ENCODE measurements around the gene ANKS3. TPM values are rescaled to one million over a fixed set of nuclear protein-coding genes. Genes with fewer than 3 reads are reported as not detected.

Gene ANKS3
- total RNA-seq, 1 experiment from 2014 or later, result 22.6 TPM

- H3K4me2 ChIP-seq (ENCODE audit: low read length), result no peak overlapping the region
- H3K9me3 ChIP-seq (ENCODE audit: low read length), result no peaks in the 10 kb centered on the region
- H3K79me2 ChIP-seq (ENCODE audit: low read length), result no peaks in the 10 kb centered on the region
- no peaks in the 10 kb centered on the region for H3K27me3 ChIP-seq (ENCODE audit: low read length)
- DNase-seq (no peak), ATAC-seq (no peak)
- H3K36me3 ChIP-seq (ENCODE audit: low read depth, low read length), result peaks cover 9% of the 10 kb centered on the region
- H3K9ac ChIP-seq (ENCODE audit: low read length), result no peak overlapping the region
- H3K9me2 ChIP-seq (replicated peaks; ENCODE audit: low read length), result no peaks in the 10 kb centered on the region
- H3K27ac ChIP-seq (ENCODE audit: low read length), result no peak overlapping the region
- H3K4me1 ChIP-seq (ENCODE audit: insufficient read depth, low read length), result no peaks in the 10 kb centered on the region
- H3K4me3 ChIP-seq (ENCODE audit: low read length), result no peak overlapping the region
- H3F3A ChIP-seq (ENCODE audit: low read length, unreplicated experiment), result no peaks in the 10 kb centered on the region
- no peaks in the 10 kb centered on the region for H4K20me1 ChIP-seq (ENCODE audit: low read length)
- H2AFZ ChIP-seq (ENCODE audit: low read length), result no peak overlapping the region
- BruUV-seq (replicated peaks), result no TSS peak
- POLR2A ChIA-PET (ENCODE audit: unreplicated experiment), result no interaction called here
- intact Hi-C loops (cut with micrococcal nuclease), result no loop called here
- CTCF ChIA-PET, result no interaction called here
- TF ChIP-seq CTCF (conservative IDR thresholded peaks at IDR 0.05; ENCODE audit: low read depth, low read length) (no peak), EZH2phosphoT487 (IDR thresholded peaks at IDR 0.05; ENCODE audit: borderline replicate concordance, low read length) (no peak), EZH2 (IDR thresholded peaks at IDR 0.05; ENCODE audit: low read length, unreplicated experiment) (no peak)
Observed at GRCh38 chr16:4753227-4753626, 19.2 kb upstream of the ANKS3 start.

GRCh38 chr16:4752351-4753100, 18.5 kb upstream of the ANKS3 start:
- no TSS peak for BruUV-seq (replicated peaks)

More at GRCh38 chr16:4752351-4753100, 18.5 kb upstream of the ANKS3 start:
- Histone ChIP-seq H3K4me1 (ENCODE audit: insufficient read depth, low read length) (no peaks in the 10 kb centered on the region), H3K79me2 (ENCODE audit: low read length) (no peaks in the 10 kb centered on the region), H3K36me3 (ENCODE audit: low read depth, low read length) (peaks cover 7% of the 10 kb centered on the region), H4K20me1 (ENCODE audit: low read length) (no peaks in the 10 kb centered on the region), H3K4me3 (ENCODE audit: low read length) (no peak overlapping the region), H3K27me3 (ENCODE audit: low read length) (no peaks in the 10 kb centered on the region), H3K4me2 (ENCODE audit: low read length) (no peak overlapping the region), H3K9me2 (replicated peaks; ENCODE audit: low read length) (no peaks in the 10 kb centered on the region), H3K27ac (ENCODE audit: low read length) (no peak overlapping the region), H3F3A (ENCODE audit: low read length, unreplicated experiment) (no peaks in the 10 kb centered on the region), H3K9me3 (ENCODE audit: low read length) (no peaks in the 10 kb centered on the region), H2AFZ (ENCODE audit: low read length) (no peak overlapping the region), H3K9ac (ENCODE audit: low read length) (no peak overlapping the region)
- ATAC-seq, result no peak
- TF ChIP-seq EZH2 (IDR thresholded peaks at IDR 0.05; ENCODE audit: low read length, unreplicated experiment), result no peak
- no peak for TF ChIP-seq CTCF (conservative IDR thresholded peaks at IDR 0.05; ENCODE audit: low read depth, low read length)
- no peak for TF ChIP-seq EZH2phosphoT487 (IDR thresholded peaks at IDR 0.05; ENCODE audit: borderline replicate concordance, low read length)
- intact Hi-C loops (cut with micrococcal nuclease), result no loop called here
- no peak for DNase-seq
- ChIA-PET CTCF (no interaction called here), POLR2A (ENCODE audit: unreplicated experiment) (no interaction called here)

All from PC-3 (cell line).